Body of pancreas (tissue), 4 donors: ENCODE results near the gene SYCE3. TPM values are rescaled to one million over a fixed set of nuclear protein-coding genes. Genes with fewer than 3 reads are reported as not detected.

Source experiments
- ATAC-seq: fragments of 150-250 bp; one replicate; pipeline ENCODE4 v1.9.1; 2016
- DNase-seq, 4 donors: peaks; one replicate each; pipeline ENCODE4 v3.0.0-alpha.2; 2019
- H3K27ac ChIP-seq, 4 donors: fragments of 200-600 bp; sonication (generic); 1 replicate in 3 of 4; 2 replicates in 1 of 4; pipeline versions ENCODE4 v1.5.1 to v1.6.1; 2016 to 2019; ENCODE audit warnings: mild to moderate bottlenecking in 1 of 4, mixed read lengths in 1 of 4, moderate library complexity in 1 of 4
- H3K27me3 ChIP-seq, 2 donors: fragments of 200-600 bp; sonication (generic); one replicate each; pipeline ENCODE4 v1.6.0; 2016; ENCODE audit warnings: mild to moderate bottlenecking in 1 of 2
- H3K36me3 ChIP-seq, 2 donors: fragments of 200-600 bp; sonication (generic); replicated peaks in 1 of 2; 2 replicates each; pipeline ENCODE4 v1.5.1; 2016; ENCODE audit warnings: low read depth in 2 of 2; ENCODE audit not compliant: insufficient read depth in 1 of 2
- H3K4me1 ChIP-seq: fragments of 200-600 bp; sonication (generic); one replicate; pipeline ENCODE4 v1.6.0; 2016
- H3K4me3 ChIP-seq, 2 donors: fragments of 200-600 bp; sonication (generic); 1 replicate in 1 of 2; 2 replicates in 1 of 2; pipeline ENCODE4 v1.5.1; 2016 to 2019
- H3K9me3 ChIP-seq, 3 donors: fragments of 200-600 bp; sonication (generic); 1 replicate in 2 of 3; 2 replicates in 1 of 3; pipeline ENCODE4 v1.5.1; 2016
- CTCF ChIP-seq, 7 experiments: fragments of 450-650 bp in 4 of 7; fragments of 200-600 bp in 3 of 7; sonication (generic) in 3 of 7; IDR thresholded peaks; one replicate each; pipeline ENCODE4 v1.5.1; 2016 to 2019; ENCODE audit warnings: antibody characterized with exemption in 7 of 7
- POLR2A ChIP-seq, 3 donors: fragments of 450-650 bp; IDR thresholded peaks; one replicate each; pipeline ENCODE4 v1.6.1; 2016; ENCODE audit warnings: antibody characterized with exemption in 3 of 3, mild to moderate bottlenecking in 2 of 3
- WGBS, 2 donors: methylation state at CpG; one replicate each; pipeline ENCODE4 v1.1.5; 2017; 5-methylcytosine and 5-hydroxymethylcytosine counted together
- intact Hi-C: fragments of 100-400 bp; cut with DNase I; formaldehyde crosslinking; loops from one replicate; pipeline ENCODE4 v1.15.1; 2023
- total RNA-seq, 2 donors: library from RNA; depleted of rRNA; stranded (reverse); fragments of >200 nt; gene quantifications; one replicate each; pipeline ENCODE4 v1.1.0, GENCODE V29; 2016

The SYCE3 gene
- total RNA-seq: not detected

GRCh38 chr22:50562523-50563412 is at the start of gene SYCE3:
TSS of gene SYCE3 (minus strand) at chr22:50562919. CDS start at chr22:50556405, 6,514 bp downstream.
- Histone ChIP-seq H3K27me3 (no peaks in the 10 kb centered on the region), H3K27ac (peak within 1 kb of the TSS; percentile 66 to 90 (median 75)), H3K4me3 (peak within 1 kb of the TSS; percentile 4 to 9), H3K9me3 (no peaks in the 10 kb centered on the region), H3K4me1 (peaks cover 16% of the 10 kb centered on the region), H3K36me3 (no peaks in the 10 kb centered on the region)
- 2 to 4% methylated on average over 24 to 57 of the region's 61 CpGs for WGBS, 2 donors
- peak; percentile 99 for ATAC-seq
- DNase-seq: peak; percentile 98 to 99 (median 99)
- peak; percentile 70 to 90 (median 87) for TF ChIP-seq POLR2A (IDR thresholded peaks at IDR 0.05)
- peak; percentile 95 to 99 (median 97) for TF ChIP-seq CTCF (IDR thresholded peaks at IDR 0.05)
- intact Hi-C loops: no loop called here

- no peaks in the 10 kb centered on the region for H3K36me3 ChIP-seq
- no peaks in the 10 kb centered on the region for H3K9me3 ChIP-seq
- H3K4me3 ChIP-seq: no peak overlapping the region
- WGBS, 2 donors: 48 to 71% methylated on average over 6 of the region's 6 CpGs
- no peak overlapping the region for H3K27ac ChIP-seq
- TF ChIP-seq POLR2A (IDR thresholded peaks at IDR 0.05) (no peak), CTCF (IDR thresholded peaks at IDR 0.05) (no peak)
- ATAC-seq (no peak), DNase-seq (no peak)
- intact Hi-C loops: no loop called here
- no peaks in the 10 kb centered on the region for H3K27me3 ChIP-seq
- peaks cover 9% of the 10 kb centered on the region for H3K4me1 ChIP-seq
Measured at GRCh38 chr22:50612168-50612527, 49.4 kb upstream of the SYCE3 start.

- no peak for TF ChIP-seq POLR2A (IDR thresholded peaks at IDR 0.05)
- TF ChIP-seq CTCF (IDR thresholded peaks at IDR 0.05): no peak
- intact Hi-C loops: no loop called here
- Histone ChIP-seq H3K4me3 (no peak overlapping the region), H3K27ac (no peak overlapping the region), H3K4me1 (peaks cover 9% of the 10 kb centered on the region), H3K36me3 (no peaks in the 10 kb centered on the region), H3K27me3 (no peaks in the 10 kb centered on the region), H3K9me3 (no peaks in the 10 kb centered on the region)
- ATAC-seq (no peak), DNase-seq (no peak)
- 82 to 87% methylated on average over 16 to 26 of the region's 26 CpGs for WGBS, 2 donors
Measured at GRCh38 chr22:50611341-50612060, 48.8 kb upstream of the SYCE3 start.

GRCh38 chr22:50610581-50610980 is 47.9 kb upstream of the SYCE3 start:
- no peak overlapping the region for H3K4me3 ChIP-seq
- no peaks in the 10 kb centered on the region for H3K9me3 ChIP-seq
- H3K36me3 ChIP-seq: no peaks in the 10 kb centered on the region
- intact Hi-C loops: no loop called here
- no peak overlapping the region for H3K27ac ChIP-seq
- peaks cover 9% of the 10 kb centered on the region for H3K4me1 ChIP-seq
- TF ChIP-seq POLR2A (IDR thresholded peaks at IDR 0.05): no peak
- TF ChIP-seq CTCF (IDR thresholded peaks at IDR 0.05): no peak
- H3K27me3 ChIP-seq: no peaks in the 10 kb centered on the region
- no peak for ATAC-seq
- no peak for DNase-seq
- WGBS, 2 donors: 69 to 74% methylated on average over 9 to 17 of the region's 17 CpGs
